Stimulated activated CD8-positive, alpha-beta memory T cell treated with anti-CD3 and anti-CD28 coated beads, Interleukin-7, amount 100 ng/mL, for 4 hours (primary cell): ENCODE measurements around the gene GRB2.
"Not testable (repeated sequence)": the region's sequence is repeated elsewhere in the genome, so short reads cannot be mapped to it uniquely, and the experiment has no call there.

Source experiments
- DNase-seq, 2 donors: peaks; one replicate each; pipeline ENCODE4 v3.0.0-alpha.2; 2020; ENCODE audit warnings: low read depth in 2 of 2

Gene GRB2

GRCh38 chr17:75387771-75388170, 17.7 kb downstream of the GRB2 start:
- no peak for DNase-seq

- DNase-seq, result no peak
Measured at GRCh38 chr17:75386430-75386829, 19.0 kb downstream of the GRB2 start.

- no peak for DNase-seq
Measured at GRCh38 chr17:75384751-75385150, 20.7 kb downstream of the GRB2 start.

GRCh38 chr17:75383842-75384195, 21.7 kb downstream of the GRB2 start:
- no peak for DNase-seq

- DNase-seq, result no peak
Measured at GRCh38 chr17:75380750-75381149, 24.7 kb downstream of the GRB2 start.

GRCh38 chr17:75380315-75380714, 25.2 kb downstream of the GRB2 start:
- DNase-seq, result no peak

- not testable (repeated sequence) for DNase-seq
Measured at GRCh38 chr17:75379426-75379825, 26.1 kb downstream of the GRB2 start.

- no peak for DNase-seq
Measured at GRCh38 chr17:75373280-75373679, 32.2 kb downstream of the GRB2 start.

- no peak for DNase-seq
Measured at GRCh38 chr17:75371981-75372380, 33.5 kb downstream of the GRB2 start.

GRCh38 chr17:75371339-75371738, 34.1 kb downstream of the GRB2 start:
- no peak for DNase-seq

GRCh38 chr17:75370286-75370915, 35.1 kb downstream of the GRB2 start:
- no peak for DNase-seq

- DNase-seq, result not testable (repeated sequence)
Measured at GRCh38 chr17:75367838-75368789, 37.4 kb downstream of the GRB2 start.

- no peak for DNase-seq
Measured at GRCh38 chr17:75367312-75367711, 38.2 kb downstream of the GRB2 start.

GRCh38 chr17:75366432-75366831, 39.0 kb downstream of the GRB2 start:
- DNase-seq, result no peak

- DNase-seq, result no peak
Measured at GRCh38 chr17:75365931-75366275, 39.6 kb downstream of the GRB2 start.

- no peak for DNase-seq
Measured at GRCh38 chr17:75365009-75365930, 40.2 kb downstream of the GRB2 start.

GRCh38 chr17:75364078-75364477, 41.4 kb downstream of the GRB2 start:
- no peak for DNase-seq

GRCh38 chr17:75361996-75362395, 43.5 kb downstream of the GRB2 start:
- no peak for DNase-seq

- DNase-seq, result no peak
Measured at GRCh38 chr17:75361344-75361743, 44.1 kb downstream of the GRB2 start.

GRCh38 chr17:75356260-75356937, 49.1 kb downstream of the GRB2 start:
- DNase-seq, result no peak

GRCh38 chr17:75353176-75353575, 52.3 kb downstream of the GRB2 start:
- no peak for DNase-seq
